Nucleus accumbens (tissue), 56 donors: Measurements from ENCODE around the gene CARD8.
"Not testable (repeated sequence)": the region's sequence is repeated elsewhere in the genome, so short reads cannot be mapped to it uniquely, and the experiment has no call there.

Experiments used
- DNase-seq, 56 donors: peaks; one replicate each; lab custom pipeline; 2025; lab: John Stamatoyannopoulos, UW

CARD8 gene

DNA sequence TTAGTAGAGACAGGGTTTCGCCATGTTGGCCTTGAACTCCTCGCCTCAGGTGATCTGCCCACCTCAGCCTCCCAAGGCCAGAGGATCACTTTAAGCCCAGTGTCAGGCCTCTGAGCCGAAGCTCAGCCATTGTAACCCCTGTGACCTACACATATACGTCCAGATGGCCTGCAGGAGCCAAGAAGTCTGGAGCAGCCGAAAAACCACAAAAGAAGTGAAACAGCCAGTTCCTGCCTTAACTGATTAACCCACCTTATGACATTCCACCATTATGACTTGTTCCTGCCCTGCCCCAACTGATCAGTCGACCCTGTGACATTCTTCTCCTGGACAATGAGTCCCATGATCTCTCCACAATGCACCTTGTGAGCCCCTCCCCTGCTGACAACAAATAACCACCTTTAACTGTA is 13.9 kb upstream of the CARD8 start:
- not testable (repeated sequence) for DNase-seq

DNA sequence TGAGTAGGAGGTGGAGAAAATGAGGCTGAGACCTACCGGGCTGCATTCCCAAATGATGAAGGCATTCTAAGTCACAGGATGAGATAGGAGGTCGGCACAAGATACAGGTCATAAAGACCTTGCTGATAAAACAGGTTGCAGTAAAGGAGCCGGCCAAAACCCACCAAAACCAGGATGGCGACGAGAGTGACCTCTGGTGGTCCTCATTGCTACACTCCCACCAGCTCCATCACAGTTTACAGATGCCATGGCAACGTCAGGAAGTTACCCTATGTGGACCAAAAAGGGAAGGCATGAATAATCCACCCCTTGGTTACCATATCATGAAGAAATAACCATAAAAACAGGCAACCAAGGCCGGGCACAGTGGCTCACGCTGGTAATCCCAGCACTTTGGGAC is 9.6 kb upstream of the CARD8 start:
- DNase-seq: not testable (repeated sequence)

GRCh38 chr19:48260359-48260714 is 4.6 kb upstream of the CARD8 start:
- DNase-seq: not testable (repeated sequence)

DNA sequence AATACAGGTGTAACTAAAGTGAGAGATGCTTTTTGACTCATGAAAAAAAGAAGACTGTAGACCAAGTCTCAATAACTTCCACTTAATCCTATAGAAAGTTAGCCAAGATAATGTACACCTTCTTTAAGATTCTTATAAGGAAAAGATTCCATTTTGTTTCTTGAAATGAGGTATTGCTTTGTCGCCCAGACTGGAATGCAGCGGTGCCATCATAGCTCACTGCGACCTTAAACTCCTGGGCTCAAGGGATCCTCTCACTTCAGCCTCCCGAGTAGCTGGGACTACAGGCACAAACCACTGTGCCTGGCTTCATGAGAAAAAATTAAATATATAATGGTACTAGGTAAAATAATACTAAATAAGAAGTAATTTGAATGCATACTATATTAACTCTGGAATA is 3.3 kb upstream of the CARD8 start:
- DNase-seq: not testable (repeated sequence)

DNA sequence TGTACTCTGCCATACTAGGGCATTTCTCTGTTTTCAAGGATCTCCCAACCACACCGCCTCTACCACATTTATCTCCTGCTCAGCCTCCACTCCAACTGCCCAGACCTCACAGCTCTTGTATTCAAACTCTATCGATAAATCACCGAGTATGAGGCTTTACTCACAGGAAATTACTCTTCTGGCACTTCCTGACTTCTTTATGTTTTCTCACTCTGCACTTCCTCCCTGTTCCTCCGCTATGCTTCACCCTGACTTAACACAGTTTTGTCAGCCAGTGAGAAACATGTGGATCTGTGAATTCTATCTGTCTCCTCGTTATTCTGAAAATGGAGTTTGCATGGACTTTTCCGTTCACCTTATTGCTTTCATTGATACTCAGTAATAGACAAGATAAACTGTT is 2.6 kb upstream of the CARD8 start:
- DNase-seq: no peak

DNA sequence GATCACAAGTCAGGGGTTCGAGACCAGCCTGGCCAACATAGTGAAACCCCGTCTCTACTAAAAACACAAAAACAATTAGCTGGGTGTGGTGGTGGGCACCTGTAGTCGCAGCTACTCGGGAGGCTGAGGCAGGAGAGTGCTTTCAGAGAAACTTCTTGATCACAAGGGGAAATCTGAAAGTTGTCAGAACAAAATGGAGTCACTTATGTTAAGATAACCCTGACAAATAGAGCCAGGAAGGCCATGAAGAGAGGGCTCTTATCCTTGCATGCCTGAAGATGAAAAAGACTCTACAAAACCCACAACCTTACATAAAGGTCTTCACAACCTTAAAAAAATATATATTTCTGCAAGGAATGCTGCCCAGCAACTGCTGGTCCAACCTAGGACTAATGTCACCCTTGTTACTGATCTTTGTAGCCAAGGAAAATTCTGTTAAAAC is 1.2 kb downstream of the CARD8 start:
- no peak for DNase-seq

- no peak for DNase-seq
These were observed 1.7 kb downstream of the CARD8 start for GRCh38 chr19:48253999-48254398.

DNA sequence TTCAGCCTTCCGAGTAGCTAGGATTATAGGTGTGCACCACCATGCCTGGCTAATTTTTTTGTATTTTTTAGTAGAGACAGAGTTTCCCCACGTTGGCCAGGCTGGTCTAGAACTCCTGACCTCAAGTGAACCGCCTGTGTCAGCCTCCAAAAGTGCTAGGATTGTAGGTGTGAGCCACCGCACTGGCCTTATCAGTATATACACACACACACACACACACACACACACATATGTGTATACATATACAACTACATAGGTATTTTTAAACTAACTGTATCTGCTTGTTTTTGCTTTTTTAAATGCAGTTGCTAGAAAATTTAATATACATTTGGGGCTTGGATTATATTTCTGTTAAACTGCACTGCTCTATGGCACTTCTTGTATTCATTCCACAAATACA is 3.1 kb downstream of the CARD8 start:
- DNase-seq: no peak

DNA sequence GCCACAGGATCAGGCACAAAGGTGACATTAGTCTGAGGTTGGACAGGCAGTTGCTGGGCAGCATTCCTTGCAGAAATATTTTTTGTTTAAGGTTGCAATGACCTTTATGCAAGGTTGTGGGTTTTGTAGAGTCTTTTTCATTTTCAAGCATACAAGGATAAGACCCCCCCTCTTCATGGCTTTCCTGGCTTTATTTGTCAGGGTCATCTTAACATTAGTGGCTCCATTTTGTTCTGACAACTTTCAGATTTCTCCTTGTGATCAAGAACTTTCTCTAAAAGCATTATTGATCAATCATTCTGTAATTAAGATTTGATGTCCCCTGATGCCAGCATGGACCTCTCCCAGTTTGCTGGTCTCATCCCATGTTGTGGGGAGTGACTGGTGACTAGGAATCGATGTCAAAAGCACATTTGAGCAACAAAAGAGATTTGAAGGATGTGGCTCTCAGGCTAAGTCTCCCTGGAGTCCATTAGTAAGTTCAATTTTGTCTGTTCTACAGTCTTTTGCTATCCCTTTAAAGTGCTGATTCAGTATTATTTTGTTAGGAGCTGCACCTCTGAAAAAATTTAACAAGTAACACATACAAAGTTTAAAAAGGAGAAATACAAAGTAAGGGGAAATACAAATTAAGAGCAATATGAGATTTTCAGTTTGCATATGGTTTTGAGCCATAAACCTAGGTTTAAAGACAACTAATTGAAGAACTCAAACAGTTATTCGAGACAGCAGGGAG is 5.3 kb downstream of the CARD8 start:
- DNase-seq: no peak

DNA sequence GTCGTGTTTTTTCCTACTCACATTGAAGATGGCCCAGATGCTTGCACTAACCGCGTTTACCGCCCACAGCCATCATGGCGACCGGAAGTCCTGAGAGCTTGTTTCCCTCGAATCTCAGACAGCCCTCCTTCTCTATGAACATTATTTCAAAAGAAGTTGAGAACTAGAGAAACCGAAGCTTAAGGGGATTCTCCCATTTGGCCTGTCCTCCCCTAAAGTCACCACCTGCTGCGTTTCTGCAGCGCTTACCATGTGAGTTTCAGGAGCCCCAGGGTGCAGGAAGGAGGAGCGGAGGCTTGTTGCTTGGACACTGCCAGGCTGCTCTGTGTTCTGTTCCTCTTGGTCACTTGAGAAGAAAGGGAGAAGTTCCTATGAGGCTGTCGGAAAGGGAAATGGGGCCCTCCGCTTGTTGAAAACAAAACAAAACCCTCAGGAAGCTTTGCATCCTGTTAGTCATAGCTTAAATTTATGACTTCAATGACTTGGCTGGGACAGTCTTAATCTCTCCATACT is 6.2 kb downstream of the CARD8 start:
- DNase-seq: peak in 10 of 56 donors; percentile 0 to 34 (median 13)

DNA sequence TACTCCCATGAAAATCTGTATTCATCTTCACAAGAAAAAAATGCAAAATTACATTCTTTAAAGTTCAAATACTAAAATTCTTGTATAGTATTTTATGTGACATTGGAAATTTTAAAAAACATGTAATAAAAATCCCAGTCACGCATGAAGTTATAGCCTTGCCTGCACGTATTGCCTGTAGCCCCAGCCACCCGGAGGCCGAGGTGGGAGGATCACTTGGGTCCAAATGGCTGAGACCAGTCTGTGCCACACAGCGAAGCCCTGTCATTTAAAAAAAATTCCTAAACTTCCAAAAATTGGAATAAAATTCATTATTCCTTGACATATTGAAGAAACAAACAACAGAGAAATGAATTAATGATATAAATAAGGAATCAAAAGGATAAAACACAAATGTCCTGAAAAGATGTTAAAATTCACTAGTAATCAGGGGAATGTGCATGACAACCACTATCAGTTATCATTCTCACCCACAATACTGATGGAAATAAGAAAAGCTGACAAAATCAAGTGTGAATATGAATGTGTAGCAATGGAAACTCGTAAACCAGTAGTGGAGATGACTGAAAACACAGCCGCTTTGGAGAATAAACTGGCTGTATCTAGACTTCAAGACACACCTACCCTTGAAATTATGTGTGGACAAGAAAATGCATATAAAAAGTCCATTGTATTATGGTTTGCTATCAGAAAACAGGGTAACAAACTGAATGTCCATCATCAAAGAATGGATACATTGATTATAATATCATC is 7.5 kb downstream of the CARD8 start:
- no peak for DNase-seq

DNA sequence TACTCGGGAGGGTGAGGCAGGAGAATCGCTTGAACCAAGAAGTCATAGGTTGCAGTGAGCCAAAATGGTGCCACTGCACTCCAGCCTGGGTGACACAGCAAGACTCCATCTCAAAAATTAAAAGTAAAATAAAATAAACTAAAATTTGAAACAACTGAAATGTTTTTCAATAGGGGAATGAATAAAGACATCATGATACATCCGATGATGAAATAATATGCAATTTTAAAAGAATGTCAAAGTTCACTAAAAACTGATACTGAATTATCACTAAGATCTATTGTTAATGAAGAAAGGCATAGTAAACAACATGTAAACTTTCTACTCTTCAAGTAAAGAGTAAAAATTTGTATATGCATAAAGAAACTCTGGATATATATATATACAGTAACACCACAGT is 8.5 kb downstream of the CARD8 start:
- no peak for DNase-seq

DNA sequence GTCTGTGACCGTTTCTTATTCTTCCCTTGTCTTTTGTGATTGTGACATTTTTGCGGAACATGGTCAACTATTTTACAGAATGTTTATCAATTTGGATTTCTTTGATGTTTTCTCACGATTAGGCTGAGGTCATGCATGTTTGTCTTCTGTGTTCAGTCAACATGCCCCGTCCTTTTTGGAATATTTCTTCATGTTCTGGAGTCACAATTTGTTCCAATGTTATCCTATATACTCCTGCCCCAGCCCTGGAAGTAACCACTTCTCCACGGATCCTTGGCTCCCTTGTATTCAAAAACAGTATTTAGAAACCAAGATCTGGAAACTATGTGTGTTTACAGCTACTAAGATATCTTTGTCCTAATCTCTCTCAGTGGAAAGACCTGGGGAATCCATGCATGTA is 9.6 kb downstream of the CARD8 start:
- no peak for DNase-seq

DNA sequence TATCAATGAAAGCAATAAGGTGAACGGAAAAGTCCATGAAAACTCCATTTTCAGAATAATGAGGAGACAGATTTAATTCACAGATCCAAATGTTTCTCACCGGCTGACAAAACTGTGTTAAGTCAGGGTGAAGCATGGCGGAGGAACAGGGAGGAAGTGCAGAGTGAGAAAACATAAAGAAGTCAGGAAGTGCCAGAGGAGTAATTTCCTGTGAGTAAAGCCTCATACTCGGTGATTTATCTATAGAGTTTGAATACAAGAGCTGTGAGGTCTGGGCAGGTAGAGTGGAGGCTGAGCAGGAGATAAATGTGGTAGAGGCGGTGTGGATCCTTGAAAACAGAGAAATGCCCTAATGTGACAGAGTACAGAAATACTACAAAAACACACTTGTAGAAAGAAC is 11.4 kb downstream of the CARD8 start:
- no peak for DNase-seq

GRCh38 chr19:48241771-48242170 is 13.9 kb downstream of the CARD8 start:
- not testable (repeated sequence) for DNase-seq

GRCh38 chr19:48239582-48240141 is 16.1 kb downstream of the CARD8 start:
- DNase-seq: no peak

DNA sequence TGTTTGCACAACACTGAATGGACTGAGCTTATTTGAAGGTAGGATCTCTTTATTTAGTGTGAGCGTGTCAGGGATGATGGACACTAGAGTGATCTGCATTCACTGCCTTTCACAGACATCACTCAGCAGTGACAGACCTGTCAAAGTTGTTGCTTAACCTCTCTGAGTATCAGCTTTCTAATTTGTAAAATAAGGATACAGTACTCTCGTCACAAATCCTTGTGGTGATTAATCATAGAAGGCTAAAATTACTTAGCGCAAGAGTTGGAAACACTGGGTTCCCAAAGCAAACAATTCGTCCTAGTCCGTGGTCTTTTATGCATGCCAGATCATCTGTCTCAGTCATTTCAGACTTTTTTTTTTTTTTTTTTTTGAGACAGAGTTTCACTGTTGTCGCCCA is 16.6 kb downstream of the CARD8 start:
- DNase-seq: no peak

DNA sequence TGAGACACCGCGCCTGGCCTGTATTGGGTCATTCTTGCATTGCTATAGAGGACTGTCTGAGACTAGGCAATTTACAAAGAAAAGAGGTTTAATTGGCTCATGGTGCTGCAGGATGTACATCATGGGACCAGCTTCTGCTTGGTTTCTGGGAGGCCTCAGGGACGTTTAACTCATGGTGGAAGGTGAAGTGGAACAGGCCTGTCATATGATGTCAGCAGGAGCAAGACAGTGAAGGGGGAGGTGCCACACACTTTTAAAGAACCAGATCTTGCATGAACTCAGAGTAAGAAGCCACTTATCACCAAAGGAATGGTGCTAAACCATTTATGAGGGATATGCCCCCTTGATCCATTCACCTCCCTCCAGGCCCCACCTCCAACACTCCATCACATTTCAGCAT is 18.7 kb downstream of the CARD8 start:
- no peak for DNase-seq

GRCh38 chr19:48230555-48231129 is 25.1 kb downstream of the CARD8 start:
- no peak for DNase-seq

GRCh38 chr19:48221628-48222027 is 34.1 kb downstream of the CARD8 start:
- no peak for DNase-seq

DNA sequence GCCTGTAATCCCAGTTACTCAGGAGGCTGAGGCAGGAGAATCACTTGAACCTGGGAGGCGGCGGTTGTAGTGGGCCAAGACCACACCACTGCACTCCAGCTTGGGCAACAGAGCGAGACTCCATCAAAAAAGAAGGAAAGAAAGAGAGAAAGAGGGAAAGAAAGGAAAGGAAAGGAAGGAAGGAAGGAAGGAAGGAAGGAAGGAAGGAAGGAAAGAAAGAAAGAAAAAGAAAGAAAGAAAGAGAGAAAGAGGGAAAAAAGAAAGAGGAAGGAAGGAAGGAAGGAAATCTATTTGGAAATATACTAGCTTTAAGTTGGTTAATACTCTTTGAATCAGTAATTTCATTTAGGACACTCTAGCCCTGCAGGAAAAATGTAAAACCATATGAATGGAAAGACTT is 34.9 kb downstream of the CARD8 start:
- not testable (repeated sequence) for DNase-seq
